Vagina (tissue), 2 donors: ENCODE data around the gene WDR73.
A peak's percentile ranks its signal among the peaks of the same experiment; 100 is the strongest.

Source experiments
- CTCF ChIP-seq, 3 experiments: fragments of 450-650 bp in 2 of 3; fragments of 200-600 bp in 1 of 3; sonication (generic) in 1 of 3; IDR thresholded peaks; one replicate each; pipeline ENCODE4 v1.5.1; 2017 to 2019; ENCODE audit warnings: antibody characterized with exemption in 3 of 3, mild to moderate bottlenecking in 2 of 3, moderate library complexity in 2 of 3
- POLR2AphosphoS5 ChIP-seq, 2 donors: sonication (generic); formaldehyde crosslinking; IDR thresholded peaks; one replicate each; pipeline ENCODE4 v1.9.0; 2017; ENCODE audit warnings: antibody characterized with exemption in 2 of 2, mild to moderate bottlenecking in 2 of 2, low read depth in 1 of 2; ENCODE audit not compliant: insufficient read depth in 1 of 2

DNA sequence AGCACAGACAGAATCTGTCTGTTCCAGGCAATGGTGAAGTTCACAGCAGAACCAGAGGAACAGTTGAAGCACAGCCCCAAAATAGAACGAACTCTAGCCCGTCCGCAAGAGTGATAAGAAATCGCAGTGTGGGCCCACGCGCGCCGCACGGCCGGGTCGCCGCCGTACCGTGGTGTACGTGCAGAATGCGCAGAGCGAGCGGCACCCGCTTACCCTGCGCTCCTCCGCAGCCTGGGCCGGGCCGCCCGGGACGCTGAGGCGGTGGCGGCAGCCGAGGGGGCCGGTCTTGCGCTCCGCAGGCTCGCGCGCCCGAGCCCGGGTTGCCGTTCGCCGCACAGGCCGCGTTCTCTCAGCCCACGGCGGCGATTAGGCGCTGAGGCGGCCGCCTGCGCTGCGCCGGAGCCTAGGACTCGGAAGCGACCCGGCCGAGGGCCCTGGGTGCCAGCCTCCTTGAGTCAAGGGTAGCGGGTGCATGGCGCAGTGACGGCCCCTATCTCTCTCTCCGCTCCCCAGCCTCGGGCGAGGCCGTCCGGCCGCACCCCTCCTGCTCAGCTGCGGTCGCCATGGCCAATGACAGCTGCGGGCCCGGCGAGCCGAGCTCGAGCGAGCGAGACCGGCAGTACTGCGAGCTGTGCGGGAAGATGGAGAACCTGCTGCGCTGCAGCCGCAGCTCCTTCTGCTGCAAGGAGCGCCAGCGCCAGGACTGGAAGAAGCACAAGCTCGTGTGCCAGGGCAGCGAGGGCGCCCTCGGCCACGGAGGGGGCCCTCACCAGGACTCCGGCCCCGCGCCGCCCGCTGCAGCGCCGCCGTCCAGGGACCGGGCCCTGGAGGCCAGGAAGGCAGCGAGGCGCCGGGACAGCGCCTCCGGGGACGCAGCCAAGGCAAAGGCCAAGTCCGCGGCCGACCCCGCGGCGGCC is 20.5 kb downstream of the WDR73 start:
- TF ChIP-seq POLR2AphosphoS5 (IDR thresholded peaks at IDR 0.05; ENCODE audit: insufficient read depth in 1 of 2, low read depth in 1 of 2) (peak in 1 of 2 donors; percentile 63), CTCF (IDR thresholded peaks at IDR 0.05) (no peak)
